ENCODE results near the gene UBAC1.
A peak's percentile ranks its signal among the peaks of the same experiment; 100 is the strongest.
"Not testable (repeated sequence)": the region's sequence is repeated elsewhere in the genome, so short reads cannot be mapped to it uniquely, and the experiment has no call there.

The UBAC1 gene

GRCh38 chr9:135911233-135911632, 49.9 kb downstream of the UBAC1 start:
- not testable (repeated sequence) for DNase-seq

GRCh38 chr9:135910757-135911156, 50.4 kb downstream of the UBAC1 start:
- no peak for DNase-seq

GRCh38 chr9:135910216-135910615, 51.0 kb downstream of the UBAC1 start:
- no peak for DNase-seq

GRCh38 chr9:135909371-135909770, 51.8 kb downstream of the UBAC1 start:
- DNase-seq = no peak

- no peak for DNase-seq
Measured at GRCh38 chr9:135908754-135909204, 52.4 kb downstream of the UBAC1 start.

- DNase-seq = no peak
Measured at GRCh38 chr9:135908093-135908753, 53.0 kb downstream of the UBAC1 start.

GRCh38 chr9:135907431-135908092, 53.6 kb downstream of the UBAC1 start, which contains the start of gene CAMSAP1:
Gene CAMSAP1, minus strand, starts transcription at chr9:135907546. Its CDS starts 387 bp downstream, at chr9:135907159.
- DNase-seq = peak; percentile 90 to 98 (median 90)

- no peak for DNase-seq
Measured at GRCh38 chr9:135907006-135907430, 54.2 kb downstream of the UBAC1 start.

GRCh38 chr9:135906291-135907005, 54.7 kb downstream of the UBAC1 start:
- no peak for DNase-seq

GRCh38 chr9:135905380-135906258, 55.6 kb downstream of the UBAC1 start:
- DNase-seq = peak in 3 of 4 experiments; percentile 21 to 31 (median 25)

- no peak for DNase-seq
Measured at GRCh38 chr9:135903786-135904520, 57.2 kb downstream of the UBAC1 start.

- no peak for DNase-seq
Measured at GRCh38 chr9:135903358-135903656, 57.9 kb downstream of the UBAC1 start.

GRCh38 chr9:135902655-135903357, 58.4 kb downstream of the UBAC1 start:
- DNase-seq = no peak

GRCh38 chr9:135901826-135902225, 59.3 kb downstream of the UBAC1 start:
- no peak for DNase-seq

GRCh38 chr9:135901031-135901758, 60.0 kb downstream of the UBAC1 start:
- no peak for DNase-seq

- no peak for DNase-seq
Measured at GRCh38 chr9:135898634-135899407, 62.4 kb downstream of the UBAC1 start.

- no peak for DNase-seq
Measured at GRCh38 chr9:135896626-135897025, 64.5 kb downstream of the UBAC1 start.

GRCh38 chr9:135896205-135896604, 65.0 kb downstream of the UBAC1 start:
- DNase-seq = no peak

- DNase-seq = no peak
Measured at GRCh38 chr9:135895202-135895848, 65.8 kb downstream of the UBAC1 start.
